ENCODE results near the gene RSPH9.

DNA sequence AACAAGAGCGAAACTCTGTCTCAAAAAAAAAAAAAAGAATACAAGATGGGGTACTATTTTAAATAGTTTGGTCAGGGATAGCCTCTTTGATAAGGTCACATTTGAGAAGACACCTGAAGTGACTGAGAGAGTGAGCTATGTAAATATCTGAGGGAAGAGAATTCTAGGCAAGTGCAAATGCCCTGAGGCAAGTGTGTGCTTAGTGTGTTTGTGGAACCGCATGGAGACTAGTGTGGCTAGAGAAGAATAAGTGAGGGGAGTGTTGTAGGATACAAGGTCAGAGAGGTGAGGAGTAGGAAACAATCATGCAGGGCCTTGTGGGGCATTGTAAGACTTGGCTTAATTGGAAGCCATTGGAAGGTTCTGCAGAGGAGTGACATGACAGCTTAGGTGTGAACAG, 3.4 kb downstream of the RSPH9 start:
- TF ChIP-seq, protein P1, sequence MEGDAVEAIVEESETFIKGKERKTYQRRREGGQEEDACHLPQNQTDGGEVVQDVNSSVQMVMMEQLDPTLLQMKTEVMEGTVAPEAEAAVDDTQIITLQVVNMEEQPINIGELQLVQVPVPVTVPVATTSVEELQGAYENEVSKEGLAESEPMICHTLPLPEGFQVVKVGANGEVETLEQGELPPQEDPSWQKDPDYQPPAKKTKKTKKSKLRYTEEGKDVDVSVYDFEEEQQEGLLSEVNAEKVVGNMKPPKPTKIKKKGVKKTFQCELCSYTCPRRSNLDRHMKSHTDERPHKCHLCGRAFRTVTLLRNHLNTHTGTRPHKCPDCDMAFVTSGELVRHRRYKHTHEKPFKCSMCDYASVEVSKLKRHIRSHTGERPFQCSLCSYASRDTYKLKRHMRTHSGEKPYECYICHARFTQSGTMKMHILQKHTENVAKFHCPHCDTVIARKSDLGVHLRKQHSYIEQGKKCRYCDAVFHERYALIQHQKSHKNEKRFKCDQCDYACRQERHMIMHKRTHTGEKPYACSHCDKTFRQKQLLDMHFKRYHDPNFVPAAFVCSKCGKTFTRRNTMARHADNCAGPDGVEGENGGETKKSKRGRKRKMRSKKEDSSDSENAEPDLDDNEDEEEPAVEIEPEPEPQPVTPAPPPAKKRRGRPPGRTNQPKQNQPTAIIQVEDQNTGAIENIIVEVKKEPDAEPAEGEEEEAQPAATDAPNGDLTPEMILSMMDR (IDR thresholded peaks at IDR 0.05) = no peak
- TF ChIP-seq POLR2A (IDR thresholded peaks at IDR 0.05) = no peak
